ENCODE measurements around the gene TAB2. TPM values are rescaled to one million over a fixed set of nuclear protein-coding genes. Genes with fewer than 3 reads are reported as not detected.

TAB2 gene
- polyA plus RNA-seq, 3 donors = 3.1 to 32.0 (median 6.0) TPM

DNA sequence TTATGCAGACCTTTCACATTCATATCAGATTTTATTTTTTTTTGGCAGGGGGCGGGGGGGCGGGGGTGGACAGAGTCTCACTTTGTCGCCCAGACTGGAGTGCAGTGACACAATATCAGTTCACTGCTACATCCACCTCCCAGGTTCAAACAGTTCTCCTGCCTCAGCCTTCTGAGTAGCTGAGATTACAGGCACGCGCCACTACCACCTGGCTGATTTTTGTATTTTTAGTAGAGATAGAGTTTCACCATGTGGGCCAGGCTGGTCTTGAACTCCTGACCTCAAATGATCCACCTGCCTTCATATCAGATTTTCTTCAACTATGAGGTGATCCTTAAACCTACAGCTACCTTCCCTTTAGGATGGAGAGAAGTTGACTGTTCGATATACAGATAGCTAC, 74.6 kb downstream of the TAB2 start:
- H3K36me3 Mint-ChIP-seq = peaks cover 43 to 61% of the 10 kb centered on the region in 2 donors

DNA sequence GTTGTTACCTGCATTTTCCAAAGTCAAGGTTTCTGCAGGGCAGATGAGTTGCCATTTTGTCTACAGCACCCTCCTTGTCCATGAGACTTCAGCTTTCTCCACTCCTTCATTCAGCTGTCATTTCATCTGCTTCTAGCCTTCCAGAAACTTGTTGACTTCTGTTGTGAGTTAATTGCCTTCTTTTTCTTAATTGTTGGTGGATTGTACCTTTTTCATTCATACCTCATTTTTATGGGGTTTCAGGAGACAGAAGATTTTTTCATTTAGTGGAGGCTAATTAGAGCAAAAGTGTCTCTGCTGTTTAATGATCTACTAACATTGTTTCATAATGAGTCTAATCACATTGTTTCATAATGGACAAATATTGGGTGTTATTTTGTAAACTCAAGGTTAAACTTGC, 75.0 kb downstream of the TAB2 start:
- H3K27ac Mint-ChIP-seq = peak overlapping the region in 5 of 7 donors; percentile 2 to 70 (median 17)
- Histone ChIP-seq H3K4me2 (replicated peaks; ENCODE audit: extremely low read depth, low read length, poor library complexity, severe bottlenecking) (no peak overlapping the region), H3K79me2 (ENCODE audit: insufficient read depth, low read length) (peaks cover 83% of the 10 kb centered on the region), H3K4me3 (replicated peaks in 1 of 3; ENCODE audit: low read depth in 2 of 3, low read length in 3 of 3) (no peak overlapping the region), H4K20me1 (ENCODE audit: insufficient read depth, low read length) (peaks cover 96% of the 10 kb centered on the region), H2AFZ (ENCODE audit: insufficient read depth, low read depth, low read length, poor library complexity, severe bottlenecking) (no peak overlapping the region), H3K4me1 (ENCODE audit: control insufficient read depth in 1 of 2, insufficient read depth in 2 of 2, low read length in 2 of 2) (no peaks in the 10 kb centered on the region), H3K36me3 (replicated peaks in 1 of 2; ENCODE audit: control insufficient read depth in 1 of 2, insufficient read depth in 2 of 2, low read length in 2 of 2) (peaks cover 33 to 69% of the 10 kb centered on the region in 2 donors), H3K27me3 (ENCODE audit: control insufficient read depth in 2 of 2, insufficient read depth in 2 of 2, low read length in 2 of 2) (no peaks in the 10 kb centered on the region), H3K9me3 (replicated peaks in 1 of 2; ENCODE audit: control insufficient read depth in 1 of 2, insufficient read depth in 1 of 2, low read length in 2 of 2) (no peaks in the 10 kb centered on the region), H3K9ac (ENCODE audit: insufficient read depth, low read length, poor library complexity, severe bottlenecking) (no peak overlapping the region), H3K27ac (ENCODE audit: low read depth in 1 of 2, low read length in 2 of 2) (peak overlapping the region in 1 of 2 donors; percentile 18)
- H3K4me1 Mint-ChIP-seq = peaks cover 5% of the 10 kb centered on the region
- intact Hi-C loops (cut with micrococcal nuclease) = no loop called here
- peaks cover 46 to 64% of the 10 kb centered on the region in 2 donors for H3K36me3 Mint-ChIP-seq
- H3K27me3 Mint-ChIP-seq (ENCODE audit: low read depth in 3 of 3) = peaks cover 0 to 1% (median 0%) of the 10 kb centered on the region in 3 donors
- no peak overlapping the region for H3K4me3 Mint-ChIP-seq
- no peak for DNase-seq
- H3K9me3 Mint-ChIP-seq = no peaks in the 10 kb centered on the region
- TF ChIP-seq, protein P1, sequence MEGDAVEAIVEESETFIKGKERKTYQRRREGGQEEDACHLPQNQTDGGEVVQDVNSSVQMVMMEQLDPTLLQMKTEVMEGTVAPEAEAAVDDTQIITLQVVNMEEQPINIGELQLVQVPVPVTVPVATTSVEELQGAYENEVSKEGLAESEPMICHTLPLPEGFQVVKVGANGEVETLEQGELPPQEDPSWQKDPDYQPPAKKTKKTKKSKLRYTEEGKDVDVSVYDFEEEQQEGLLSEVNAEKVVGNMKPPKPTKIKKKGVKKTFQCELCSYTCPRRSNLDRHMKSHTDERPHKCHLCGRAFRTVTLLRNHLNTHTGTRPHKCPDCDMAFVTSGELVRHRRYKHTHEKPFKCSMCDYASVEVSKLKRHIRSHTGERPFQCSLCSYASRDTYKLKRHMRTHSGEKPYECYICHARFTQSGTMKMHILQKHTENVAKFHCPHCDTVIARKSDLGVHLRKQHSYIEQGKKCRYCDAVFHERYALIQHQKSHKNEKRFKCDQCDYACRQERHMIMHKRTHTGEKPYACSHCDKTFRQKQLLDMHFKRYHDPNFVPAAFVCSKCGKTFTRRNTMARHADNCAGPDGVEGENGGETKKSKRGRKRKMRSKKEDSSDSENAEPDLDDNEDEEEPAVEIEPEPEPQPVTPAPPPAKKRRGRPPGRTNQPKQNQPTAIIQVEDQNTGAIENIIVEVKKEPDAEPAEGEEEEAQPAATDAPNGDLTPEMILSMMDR (IDR thresholded peaks at IDR 0.05) = no peak

More for the DNA sequence above, 74.6 kb downstream of the TAB2 start:
- Mint-ChIP-seq H3K4me1 (peaks cover 5% of the 10 kb centered on the region), H3K27ac (no peak overlapping the region), H3K27me3 (ENCODE audit: low read depth in 3 of 3) (peaks cover 0 to 1% (median 0%) of the 10 kb centered on the region in 3 donors), H3K9me3 (no peaks in the 10 kb centered on the region), H3K4me3 (no peak overlapping the region)
- peak overlapping the region in 1 of 2 donors; percentile 18 for H3K27ac ChIP-seq (ENCODE audit: low read depth in 1 of 2, low read length in 2 of 2)
- H3K4me1 ChIP-seq (ENCODE audit: control insufficient read depth in 1 of 2, insufficient read depth in 2 of 2, low read length in 2 of 2) = no peaks in the 10 kb centered on the region
- H3K9me3 ChIP-seq (replicated peaks in 1 of 2; ENCODE audit: control insufficient read depth in 1 of 2, insufficient read depth in 1 of 2, low read length in 2 of 2) = no peaks in the 10 kb centered on the region
- peaks cover 96% of the 10 kb centered on the region for H4K20me1 ChIP-seq (ENCODE audit: insufficient read depth, low read length)
- WGBS (ENCODE audit: insufficient coverage) = no CpG with 5 or more reads among the region's 6 CpGs
- TF ChIP-seq, protein P1 (IDR thresholded peaks at IDR 0.05) = no peak
- H2AFZ ChIP-seq (ENCODE audit: insufficient read depth, low read depth, low read length, poor library complexity, severe bottlenecking) = no peak overlapping the region
- no peak overlapping the region for H3K4me2 ChIP-seq (replicated peaks; ENCODE audit: extremely low read depth, low read length, poor library complexity, severe bottlenecking)
- H3K79me2 ChIP-seq (ENCODE audit: insufficient read depth, low read length) = peaks cover 88% of the 10 kb centered on the region
- no peak overlapping the region for H3K4me3 ChIP-seq (replicated peaks in 1 of 3; ENCODE audit: low read depth in 2 of 3, low read length in 3 of 3)
- H3K27me3 ChIP-seq (ENCODE audit: control insufficient read depth in 2 of 2, insufficient read depth in 2 of 2, low read length in 2 of 2) = no peaks in the 10 kb centered on the region
- DNase-seq = no peak
- peaks cover 29 to 66% of the 10 kb centered on the region in 2 donors for H3K36me3 ChIP-seq (replicated peaks in 1 of 2; ENCODE audit: control insufficient read depth in 1 of 2, insufficient read depth in 2 of 2, low read length in 2 of 2)
- H3K9ac ChIP-seq (ENCODE audit: insufficient read depth, low read length, poor library complexity, severe bottlenecking) = no peak overlapping the region
- intact Hi-C loops (cut with micrococcal nuclease) = no loop called here
